DMS79 treated with DMSO at 0.1 percent for 48 hours (cell line): ENCODE results near the gene COQ4.
"Not testable (repeated sequence)": the region's sequence is repeated elsewhere in the genome, so short reads cannot be mapped to it uniquely, and the experiment has no call there.

ENCODE experiments used
- DNase-seq: peaks from one replicate; lab custom pipeline; 2025; lab: John Stamatoyannopoulos, UW

The COQ4 gene

DNA sequence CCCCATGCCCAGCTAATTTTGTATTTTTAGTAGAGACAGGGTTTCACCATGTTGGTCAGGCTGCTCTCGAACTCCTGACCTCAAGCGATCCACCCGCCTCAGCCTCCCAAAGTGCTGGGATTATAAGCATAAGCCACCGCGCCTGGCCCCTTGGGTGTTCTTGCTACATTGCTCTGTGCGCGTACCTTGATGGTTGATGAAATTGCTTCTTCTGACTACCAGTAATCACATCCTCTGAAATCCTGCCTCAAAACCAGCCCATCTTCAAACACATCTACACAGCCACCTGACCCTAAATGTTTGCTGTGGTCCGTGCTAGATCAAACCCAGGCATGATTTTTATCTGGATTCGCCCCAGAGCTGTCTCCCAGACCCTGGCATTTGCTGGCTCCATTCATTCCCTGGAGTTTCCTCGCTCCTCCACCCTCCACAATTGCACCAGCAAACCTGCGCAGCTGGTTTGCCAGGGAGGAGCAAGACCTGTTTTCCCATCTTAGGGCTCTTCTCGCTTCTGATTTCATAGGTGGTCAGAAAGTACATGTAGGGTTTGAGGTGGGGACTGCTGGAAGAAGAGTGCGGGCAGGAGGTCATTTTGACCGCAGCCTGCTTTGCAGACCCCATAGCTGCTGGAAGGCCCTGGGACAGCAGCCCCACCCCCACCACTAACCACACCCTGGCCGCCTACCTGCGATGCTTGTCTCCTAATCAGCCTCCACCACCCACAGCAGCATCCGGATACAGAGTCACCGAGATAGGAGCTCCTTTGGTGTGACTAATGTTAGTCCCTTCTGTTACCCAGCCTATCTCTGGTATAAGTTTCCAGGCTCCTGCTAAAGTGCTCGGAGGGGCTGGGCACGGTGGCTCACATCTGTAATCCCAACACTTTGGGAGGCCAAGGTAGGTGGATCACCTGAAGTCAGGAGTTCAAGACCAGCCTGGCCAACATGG, 23.8 kb upstream of the COQ4 start:
- no peak for DNase-seq

DNA sequence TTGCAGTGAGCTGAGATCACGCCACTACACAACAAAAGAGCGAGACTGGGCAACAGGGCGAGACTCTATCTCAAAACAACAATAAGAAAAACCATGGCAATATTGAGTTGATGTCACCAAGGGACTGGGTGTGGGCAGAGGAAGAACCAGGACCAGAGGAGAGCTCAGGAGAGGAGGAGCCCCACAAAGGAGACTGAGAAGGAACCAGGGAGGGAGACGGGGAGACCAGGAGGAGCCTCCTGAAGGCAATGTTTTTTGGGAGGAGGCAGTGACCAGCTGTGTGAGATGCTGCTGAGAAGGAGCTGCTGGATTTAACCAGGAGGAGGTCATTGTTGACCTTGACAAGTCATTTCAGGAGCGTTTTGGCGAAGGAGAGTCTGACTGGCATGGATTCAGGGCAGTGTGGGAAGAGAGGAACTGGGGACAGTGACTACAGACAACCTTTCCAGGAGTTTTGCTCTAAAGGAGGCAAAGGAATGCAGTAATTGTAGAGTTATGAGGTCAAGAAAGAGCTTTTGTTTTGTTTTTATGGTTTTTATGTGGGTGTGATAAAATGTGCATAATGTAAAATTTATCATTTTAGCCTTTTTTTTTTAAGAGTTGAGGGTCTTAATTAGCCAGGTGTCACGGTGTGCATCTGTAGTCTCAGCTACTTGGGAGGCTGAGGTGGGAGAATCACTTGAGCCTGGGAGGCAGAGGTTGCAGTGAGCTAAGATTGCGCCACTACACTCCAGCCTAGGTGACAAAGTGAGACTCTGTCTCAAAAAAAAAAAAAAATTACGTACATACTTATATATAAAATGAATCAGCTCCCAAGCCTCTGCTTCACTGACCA, 18.3 kb upstream of the COQ4 start:
- no peak for DNase-seq

DNA sequence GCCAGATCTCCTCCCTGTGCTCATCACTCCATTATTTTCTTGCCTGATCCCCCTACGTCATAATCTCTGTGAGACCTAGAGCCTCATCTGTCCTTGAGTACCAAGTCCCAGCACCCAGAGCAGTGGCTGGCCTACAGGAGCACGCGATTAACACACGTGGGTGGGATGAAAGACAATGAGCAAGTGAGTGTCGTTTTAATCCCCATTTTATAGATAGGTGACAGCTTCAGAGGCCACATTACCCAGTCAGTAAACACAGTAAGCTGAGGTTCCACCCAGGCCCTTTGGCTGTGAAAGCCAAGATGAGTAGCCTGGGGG, 17.7 kb upstream of the COQ4 start:
- DNase-seq = no peak

DNA sequence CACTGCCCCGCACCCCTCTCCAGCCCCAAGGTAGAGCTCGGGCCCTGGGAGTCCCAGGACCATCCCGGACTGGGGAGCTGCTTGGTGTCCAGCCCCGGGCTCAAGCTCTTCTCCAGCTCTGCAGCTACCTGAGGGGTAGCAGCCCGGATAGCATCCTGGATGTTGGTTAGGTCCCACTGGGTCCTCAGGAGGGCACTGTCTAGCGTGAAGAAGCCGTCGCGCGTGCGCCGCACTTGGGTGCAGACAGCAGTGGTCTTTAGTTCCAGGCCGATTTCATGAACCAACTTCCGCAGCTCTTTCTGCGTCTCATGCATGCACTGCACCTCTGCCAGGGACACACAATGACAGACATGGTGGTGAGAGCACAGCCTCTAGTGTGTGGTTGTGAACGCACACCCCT, 13.1 kb upstream of the COQ4 start:
- no peak for DNase-seq

DNA sequence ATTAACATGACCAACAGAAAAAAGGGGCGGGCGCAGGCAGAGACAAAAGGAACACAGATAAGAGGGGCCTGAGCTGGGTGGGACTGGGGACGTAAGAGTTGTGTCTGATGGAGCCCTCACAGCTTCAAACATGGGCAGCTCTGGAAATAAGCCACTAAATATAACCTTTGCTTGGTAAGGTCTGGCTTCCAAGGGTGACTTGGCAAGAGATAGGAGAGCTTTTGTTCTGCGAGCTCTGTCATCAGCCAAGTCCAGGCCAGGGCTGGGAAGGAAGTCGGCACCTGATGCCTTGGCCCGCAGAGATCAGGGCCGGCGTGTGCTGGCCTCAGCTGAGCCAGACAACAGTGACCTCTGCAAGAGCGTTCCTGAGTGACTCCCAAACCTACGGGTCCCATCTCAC, 12.2 kb upstream of the COQ4 start:
- no peak for DNase-seq

DNA sequence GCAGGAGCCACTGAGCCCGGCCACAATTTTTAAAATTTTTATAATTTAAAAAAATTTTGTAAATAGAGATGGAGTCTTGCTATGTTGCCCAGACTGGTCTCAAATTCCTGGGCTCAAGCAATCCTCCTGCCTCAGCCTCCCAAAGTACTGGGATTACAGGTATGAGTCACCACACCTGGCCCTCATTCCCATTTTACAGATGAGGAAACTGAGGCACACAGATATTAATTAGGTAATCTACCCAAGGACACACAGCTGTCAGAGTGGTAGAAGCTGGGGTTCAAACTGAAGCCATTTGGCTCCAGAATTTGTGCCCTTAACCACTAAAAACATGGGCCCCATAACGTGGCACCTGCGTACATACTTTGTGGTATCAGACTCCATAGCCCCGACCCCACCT, 7.9 kb upstream of the COQ4 start:
- no peak for DNase-seq

DNA sequence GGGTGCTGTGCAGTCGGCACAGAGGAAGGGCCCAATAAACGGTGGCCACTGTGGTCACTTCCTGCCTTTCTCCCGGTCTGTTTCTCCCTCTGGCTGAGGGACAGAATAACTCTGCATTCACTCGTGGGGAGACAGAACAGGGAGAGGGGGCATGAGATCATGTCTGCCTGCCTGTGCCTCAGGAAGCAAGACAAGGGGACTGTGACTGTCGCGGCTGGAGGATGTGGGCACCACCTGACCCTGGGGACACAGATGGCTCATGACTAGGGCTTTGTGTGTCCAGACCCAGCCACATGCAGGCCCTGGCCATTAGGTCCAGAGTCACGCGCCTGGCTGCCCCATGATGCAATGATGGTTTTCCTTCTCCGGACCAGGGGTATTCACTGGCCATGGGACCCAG, 6.2 kb upstream of the COQ4 start:
- no peak for DNase-seq

DNA sequence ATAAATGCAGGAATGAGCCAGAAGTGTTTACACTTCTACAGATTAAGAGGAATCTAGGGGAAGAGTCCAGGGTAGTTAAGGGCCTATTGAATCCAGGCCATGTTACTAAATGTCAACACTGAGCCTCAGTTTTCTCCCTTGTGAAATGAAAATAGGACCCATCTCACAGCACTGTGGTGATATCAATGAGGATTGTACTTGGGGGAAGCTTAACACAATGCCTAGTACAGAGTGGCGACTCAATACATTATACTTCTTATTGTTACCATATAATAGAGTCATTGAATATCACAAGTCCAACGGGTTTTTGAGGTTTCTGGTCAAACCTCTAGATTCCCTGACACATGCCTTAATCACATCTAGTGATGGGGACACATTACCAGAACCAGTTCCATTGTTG, 5.0 kb upstream of the COQ4 start:
- no peak for DNase-seq

DNA sequence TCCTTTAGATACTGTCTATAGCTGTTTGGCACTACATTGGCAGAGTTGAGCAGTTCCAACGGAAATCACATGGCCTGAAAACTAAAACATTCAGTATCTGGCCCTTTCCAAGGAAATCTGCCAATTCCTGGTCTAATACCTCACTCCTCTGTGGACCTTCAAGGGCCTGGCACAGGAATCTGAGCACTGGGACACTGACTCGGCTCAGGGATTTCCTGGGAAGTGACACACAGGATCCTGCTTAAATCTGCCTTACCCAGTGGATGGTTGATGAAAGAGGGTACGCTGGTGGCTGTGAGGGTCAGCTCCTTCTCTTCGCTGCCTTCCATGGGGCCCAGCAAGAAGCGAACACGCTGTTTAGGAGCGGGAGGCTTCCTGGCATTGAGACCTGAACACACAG, 1.3 kb upstream of the COQ4 start:
- no peak for DNase-seq

DNA sequence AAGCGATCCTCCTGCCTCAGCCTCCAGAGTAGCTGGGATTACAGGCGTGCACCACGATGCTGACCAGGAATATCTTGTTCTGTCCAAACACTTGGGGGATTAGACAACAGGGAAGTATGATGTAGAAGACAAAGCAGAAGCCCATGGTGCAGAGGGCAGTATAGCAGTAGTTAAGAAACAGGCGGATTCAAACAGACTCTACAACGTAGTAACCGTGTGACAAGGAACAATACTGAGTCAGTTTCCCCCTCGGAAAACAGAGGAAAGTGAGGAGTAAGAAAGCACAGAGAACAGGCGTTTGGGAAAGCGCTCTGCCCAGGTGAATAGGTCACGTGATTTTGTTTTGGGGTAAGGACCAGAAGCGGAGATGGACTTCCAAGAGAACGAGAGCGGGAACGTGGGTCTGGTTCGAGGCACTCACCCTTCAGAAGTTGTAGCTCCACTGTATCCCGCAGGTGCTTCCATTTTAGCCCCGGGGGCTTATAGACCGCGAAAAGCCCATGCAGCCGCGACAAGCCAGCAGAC, 698 bp upstream of the COQ4 start:
- no peak for DNase-seq

DNA sequence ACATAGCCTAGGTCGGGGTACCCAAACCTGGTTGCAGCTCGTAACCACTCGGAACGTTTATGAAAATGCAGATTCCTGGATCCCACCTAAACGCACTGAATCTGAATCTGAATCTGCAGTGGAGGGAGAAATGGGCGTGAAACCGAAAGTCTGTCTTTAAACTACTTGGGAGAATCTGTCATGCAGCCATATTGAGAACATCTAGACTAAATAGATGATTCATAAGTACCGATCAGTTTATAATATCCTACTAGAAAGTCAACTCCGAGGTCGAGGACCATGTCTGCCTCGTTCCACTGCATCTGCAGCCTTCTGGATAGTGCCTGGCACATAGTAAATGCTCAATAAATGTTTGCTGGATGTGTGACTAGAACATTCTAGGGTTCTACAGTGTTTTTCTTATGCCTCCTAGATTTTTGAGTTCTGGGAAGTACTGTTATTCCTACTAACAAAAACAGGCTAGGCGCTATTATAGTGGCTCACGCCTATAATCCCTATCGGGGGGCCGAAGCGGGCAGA, 632 bp downstream of the COQ4 start:
- no peak for DNase-seq

DNA sequence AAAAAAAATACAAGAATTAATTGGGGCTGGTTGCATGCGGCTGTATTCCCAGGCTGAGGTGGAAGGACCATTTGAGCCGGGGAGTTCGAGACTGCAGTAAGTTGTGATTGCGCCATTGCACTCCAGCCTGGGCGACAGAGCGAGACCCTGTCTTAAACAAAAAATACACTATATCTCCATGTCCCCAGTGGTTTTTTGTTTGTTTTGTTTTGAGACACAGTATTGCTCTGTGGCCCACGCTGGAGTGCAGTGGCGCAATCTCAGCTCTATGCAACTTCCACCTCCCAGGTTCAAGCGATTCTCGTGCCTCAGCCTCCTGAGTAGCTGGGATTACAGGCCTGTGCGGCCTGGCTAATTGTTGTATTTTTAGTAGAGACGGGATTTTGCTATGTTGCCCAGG, 1.2 kb downstream of the COQ4 start:
- DNase-seq = no peak

DNA sequence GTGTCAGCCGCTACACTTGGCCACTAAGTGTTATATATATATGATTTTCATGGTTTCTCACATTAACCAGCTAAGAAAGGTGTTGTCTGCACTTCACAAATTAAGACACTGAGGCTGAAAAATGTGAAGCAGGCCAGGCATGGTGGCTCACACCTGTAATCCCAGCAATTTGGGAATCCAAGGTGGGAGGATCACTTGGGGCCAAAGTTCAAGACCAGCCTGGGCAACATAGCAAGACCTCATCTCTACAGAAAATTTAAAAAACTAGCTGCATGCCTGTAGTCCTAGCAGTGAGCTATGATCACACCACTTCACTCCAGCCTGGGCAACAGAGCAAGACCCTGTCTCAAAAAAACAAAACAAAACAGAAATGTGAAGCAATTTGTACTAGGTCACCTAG, 1.8 kb downstream of the COQ4 start:
- no peak for DNase-seq

DNA sequence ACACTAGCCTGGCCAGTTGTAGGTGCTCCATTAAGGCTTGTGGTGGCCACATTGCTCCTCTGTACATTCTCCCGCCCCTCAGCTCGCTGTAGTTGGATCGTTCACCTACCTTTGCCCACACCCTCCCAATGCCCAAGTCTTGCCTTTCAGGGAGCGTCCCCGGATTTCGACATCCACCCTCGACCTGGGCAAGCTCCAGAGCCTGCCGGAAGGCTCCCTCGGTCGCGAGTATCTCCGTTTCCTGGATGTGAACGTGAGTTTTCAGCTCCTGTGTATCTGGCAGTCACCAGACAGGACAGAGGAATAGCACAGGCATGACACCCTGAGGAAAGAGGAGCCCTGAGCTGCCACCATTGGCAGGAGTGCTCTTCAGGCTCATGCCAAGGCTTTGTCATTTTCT, 3.0 kb downstream of the COQ4 start:
- no peak for DNase-seq

DNA sequence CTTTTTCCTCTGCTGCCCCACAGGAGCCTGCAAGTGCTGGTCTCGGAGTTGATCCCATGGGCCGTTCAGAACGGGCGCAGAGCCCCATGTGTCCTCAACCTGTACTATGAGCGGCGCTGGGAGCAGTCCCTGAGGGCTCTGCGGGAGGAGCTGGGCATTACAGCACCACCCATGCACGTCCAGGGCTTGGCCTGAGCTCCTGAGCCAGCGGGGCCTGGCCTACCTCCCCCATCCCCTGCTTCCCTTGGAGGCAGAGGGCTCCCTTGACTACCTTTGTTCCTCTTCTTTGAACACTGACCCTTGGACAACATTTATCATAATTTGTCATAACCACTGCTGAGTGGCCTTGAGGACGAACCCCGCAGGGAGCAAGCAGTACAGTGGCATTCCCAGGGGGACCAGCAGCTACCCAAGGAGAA, 10.8 kb downstream of the COQ4 start:
- DNase-seq = no peak

DNA sequence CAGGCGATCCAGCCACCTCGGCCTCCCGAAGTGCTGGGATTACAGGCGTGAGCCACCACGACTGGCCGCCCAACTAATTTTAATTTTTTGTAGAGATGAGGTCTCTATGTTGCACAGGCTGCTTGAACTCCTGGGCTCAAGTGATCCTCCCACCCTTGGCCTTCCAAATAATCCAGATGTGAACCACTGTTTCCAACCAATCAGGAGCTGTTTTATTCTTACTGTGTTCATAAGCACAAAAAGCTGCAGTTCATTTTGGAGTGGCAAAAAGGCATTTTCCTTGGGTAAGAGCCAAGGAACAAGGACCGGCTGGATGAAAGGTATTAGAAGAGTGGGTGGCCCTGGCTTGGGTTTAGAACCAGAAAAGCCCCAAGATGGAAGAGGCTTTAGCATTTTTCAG, 12.5 kb downstream of the COQ4 start:
- DNase-seq = no peak

DNA sequence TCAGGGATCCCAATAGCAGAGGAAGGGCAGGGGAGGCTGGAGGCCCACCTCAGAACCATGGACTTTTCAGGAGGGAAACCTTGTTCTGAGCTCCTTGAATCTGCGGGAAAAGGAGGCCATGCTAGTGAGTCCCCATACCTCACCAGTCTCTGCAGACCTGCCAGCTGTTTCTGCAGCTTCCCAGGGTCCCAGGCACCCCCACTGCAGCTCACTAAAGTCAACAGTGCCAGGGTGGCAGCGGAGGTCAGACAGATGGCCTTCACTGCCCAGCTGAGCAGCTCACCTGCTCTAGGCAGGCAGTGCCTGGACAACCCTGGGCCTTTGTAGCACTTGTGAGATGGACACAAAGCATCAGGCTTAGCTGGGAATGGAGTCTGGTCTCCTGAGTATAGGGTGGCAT, 13.3 kb downstream of the COQ4 start:
- no peak for DNase-seq

DNA sequence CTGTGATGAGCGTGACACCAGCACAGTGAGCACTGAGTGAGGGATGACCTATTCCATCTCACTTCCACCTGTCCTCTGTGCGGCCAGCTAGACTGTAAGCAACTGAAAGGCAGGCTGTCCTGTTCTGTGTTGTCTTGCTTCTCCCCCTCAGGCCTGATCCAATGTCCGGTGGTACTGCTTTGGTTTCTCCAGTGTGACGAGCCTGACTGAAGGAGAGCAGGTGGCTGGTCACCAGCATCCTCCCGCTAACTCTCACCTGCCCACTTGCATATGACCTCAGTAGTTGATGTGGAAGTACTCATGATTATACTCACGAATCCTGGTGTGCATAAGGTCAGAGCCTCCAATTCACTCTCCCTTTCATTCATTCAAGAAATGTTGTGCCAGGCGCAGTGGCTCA, 15.3 kb downstream of the COQ4 start:
- no peak for DNase-seq

DNA sequence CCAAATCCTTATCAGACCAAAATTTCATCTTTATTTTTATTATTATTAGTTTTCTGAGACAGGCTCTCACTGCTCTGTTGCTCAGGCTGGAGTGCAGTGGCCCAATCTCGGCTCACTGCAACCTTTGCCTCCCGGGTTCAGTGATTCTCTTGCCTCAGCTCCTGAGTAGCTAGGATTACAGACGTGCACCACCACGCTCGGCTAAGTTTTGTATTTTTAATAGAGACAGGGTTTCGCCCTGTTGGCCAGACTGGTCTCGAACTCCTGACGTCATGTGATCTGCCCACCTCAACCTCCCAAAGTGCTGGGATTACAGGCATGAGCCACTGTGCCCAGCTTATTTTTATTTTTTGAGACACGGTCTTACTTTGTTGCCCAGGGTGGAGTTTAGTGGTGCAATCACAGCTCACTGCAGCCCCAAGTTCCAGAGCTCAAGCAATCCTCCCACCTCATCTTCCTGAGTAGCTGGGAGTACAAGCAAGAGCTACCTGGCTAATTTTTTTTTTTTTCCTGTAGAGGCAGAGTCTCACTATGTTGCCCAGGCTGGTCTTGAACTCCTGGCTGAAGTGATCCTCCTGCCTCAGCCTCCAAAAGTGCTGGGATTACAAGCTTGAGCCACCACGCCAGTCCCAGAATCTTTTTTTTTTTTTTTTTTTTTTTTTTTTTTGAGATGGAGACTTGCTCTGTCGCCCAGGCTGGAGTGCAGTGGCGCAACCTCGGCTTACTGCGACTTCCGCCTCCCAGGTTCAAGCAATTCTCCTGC, 16.4 kb downstream of the COQ4 start:
- not testable (repeated sequence) for DNase-seq

DNA sequence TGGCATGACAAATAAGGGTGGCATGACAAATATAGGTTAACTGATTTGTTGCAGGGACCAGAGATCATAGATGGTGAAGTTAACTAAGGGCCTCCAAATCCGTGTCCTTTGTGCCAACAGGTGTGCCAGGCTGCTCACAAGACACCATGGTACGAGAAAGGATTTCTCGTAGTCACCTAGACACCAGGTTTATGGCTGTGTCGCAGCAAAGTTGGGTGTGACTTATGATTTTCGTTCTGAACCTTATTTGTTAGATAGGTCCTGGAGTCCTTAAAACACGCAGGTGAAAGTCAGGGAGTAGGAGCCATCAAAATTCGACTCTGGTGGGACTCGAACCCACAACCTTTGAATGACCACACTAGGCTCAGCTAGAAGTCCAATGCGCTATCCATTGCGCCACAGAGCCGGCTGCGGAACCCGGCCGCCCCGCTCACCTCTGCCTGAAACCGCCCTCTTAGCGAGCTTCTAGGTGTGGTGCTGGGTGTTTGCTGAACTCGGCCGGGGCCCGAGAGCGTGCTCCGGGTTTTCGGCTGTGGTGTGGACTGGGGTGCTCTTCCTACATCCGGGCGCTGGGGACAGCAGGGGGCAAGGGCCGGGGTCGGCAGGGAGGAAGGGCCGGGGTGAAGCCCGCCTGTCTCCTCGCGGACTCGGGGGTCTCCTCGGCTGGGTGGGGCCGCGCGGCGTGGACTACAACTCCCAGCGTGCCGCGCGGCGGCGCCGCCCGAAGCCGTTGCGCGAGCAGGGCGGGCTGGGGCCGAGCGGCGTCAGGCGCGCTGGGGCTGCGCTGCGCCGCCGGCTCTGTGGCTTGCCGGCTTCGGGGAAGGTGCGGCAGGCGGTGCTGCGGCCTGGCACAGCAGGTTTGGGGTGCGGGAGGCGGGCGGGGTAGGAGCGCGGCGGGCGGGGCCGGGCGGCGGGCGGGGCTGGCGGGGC, 17.4 kb downstream of the COQ4 start, which contains the start of gene SLC27A4:
TSS of gene SLC27A4 (plus strand) at position 767 of the 930 bp plus-strand sequence. CDS start 2,606 bp downstream, outside the sequence.
- DNase-seq = peak; percentile 61
